ENCODE measurements around the gene RPEL1. TPM values are rescaled to one million over a fixed set of nuclear protein-coding genes. Genes with fewer than 3 reads are reported as not detected.

RPEL1 gene
- total RNA-seq, 1 donor from 2014 or later, result not detected

GRCh38 chr10:103276896-103277712 lies 31.4 kb downstream of the RPEL1 start, which contains the start of gene INA:
TSS of gene INA (plus strand) at chr10:103277138. CDS start at chr10:103277212, 74 bp downstream.
- no peak for DNase-seq (ENCODE audit: low spot score)
- intact Hi-C loops (cut with DNase I), result no loop called here

GRCh38 chr10:103277713-103278536 lies 32.2 kb downstream of the RPEL1 start:
- no peak for DNase-seq (ENCODE audit: low spot score)
- intact Hi-C loops (cut with DNase I), result no loop called here

GRCh38 chr10:103278537-103278823 lies 32.8 kb downstream of the RPEL1 start:
- no peak for DNase-seq (ENCODE audit: low spot score)
- intact Hi-C loops (cut with DNase I), result no loop called here

- DNase-seq (ENCODE audit: low spot score), result no peak
- intact Hi-C loops (cut with DNase I), result no loop called here
Measured at GRCh38 chr10:103278862-103279298, 33.2 kb downstream of the RPEL1 start.

- intact Hi-C loops (cut with DNase I), result no loop called here
- DNase-seq (ENCODE audit: low spot score), result no peak
Measured at GRCh38 chr10:103280031-103280430, 34.3 kb downstream of the RPEL1 start.

GRCh38 chr10:103280506-103280905 lies 34.8 kb downstream of the RPEL1 start:
- intact Hi-C loops (cut with DNase I), result no loop called here
- DNase-seq (ENCODE audit: low spot score), result no peak

GRCh38 chr10:103281753-103282152 lies 36.1 kb downstream of the RPEL1 start:
- intact Hi-C loops (cut with DNase I), result no loop called here
- no peak for DNase-seq (ENCODE audit: low spot score)

GRCh38 chr10:103282961-103283360 lies 37.3 kb downstream of the RPEL1 start:
- DNase-seq (ENCODE audit: low spot score), result no peak
- intact Hi-C loops (cut with DNase I), result no loop called here

- intact Hi-C loops (cut with DNase I), result no loop called here
- DNase-seq (ENCODE audit: low spot score), result no peak
Measured at GRCh38 chr10:103284170-103284569, 38.5 kb downstream of the RPEL1 start.

- DNase-seq (ENCODE audit: low spot score), result no peak
- intact Hi-C loops (cut with DNase I), result no loop called here
Measured at GRCh38 chr10:103287992-103288391, 42.3 kb downstream of the RPEL1 start.

GRCh38 chr10:103291588-103291987 lies 45.9 kb downstream of the RPEL1 start:
- DNase-seq (ENCODE audit: low spot score), result no peak
- intact Hi-C loops (cut with DNase I), result no loop called here

- no peak for DNase-seq (ENCODE audit: low spot score)
- intact Hi-C loops (cut with DNase I), result no loop called here
Measured at GRCh38 chr10:103295374-103296015, 49.8 kb downstream of the RPEL1 start.

Other genes starting within 250 kb of the RPEL1 start
- gene NT5C2, start 52.6 kb upstream of the RPEL1 start, total RNA-seq, result 94.0 TPM
- gene INA, start 31.3 kb downstream of the RPEL1 start, total RNA-seq, result 0.08 TPM
- gene PCGF6, start 105.3 kb downstream of the RPEL1 start, total RNA-seq, result 6.3 TPM
- 1.4 TPM for gene TAF5, start 122.1 kb downstream of the RPEL1 start, total RNA-seq
- 958 TPM for gene ATP5MK, start 150.6 kb downstream of the RPEL1 start, total RNA-seq
- 15.5 TPM for gene PDCD11, start 150.7 kb downstream of the RPEL1 start, total RNA-seq
- 12.7 TPM for gene CALHM2, start 206.5 kb downstream of the RPEL1 start, total RNA-seq
- not detected for gene CALHM1, start 213.0 kb downstream of the RPEL1 start, total RNA-seq
- gene CALHM3, start 233.4 kb downstream of the RPEL1 start, total RNA-seq, result not detected
- gene NEURL1, start 247.8 kb downstream of the RPEL1 start, total RNA-seq, result 0.54 TPM

All from cardiac septum (tissue), 1 donor.